GM18505 (cell line): ENCODE results near the gene SNRPA.

ENCODE experiments used
- ATAC-seq: cut with Tn5 transposase; IDR thresholded peaks from one replicate; pipeline ENCODE4 v1.9.1; 2021; ENCODE audit not compliant: unreplicated experiment
- POLR2A ChIP-seq: IDR thresholded peaks from 4 replicates; pipeline ENCODE4 v1.6.1; 2011; ENCODE audit warnings: borderline replicate concordance; ENCODE audit not compliant: insufficient read depth, insufficient read length; ENCODE audit errors: extremely low read depth

The SNRPA gene

GRCh38 chr19:40801426-40802299 lies 50.7 kb downstream of the SNRPA start:
- no peak for TF ChIP-seq POLR2A
- no peak for ATAC-seq

- TF ChIP-seq POLR2A = no peak
- ATAC-seq = no peak
Observed at GRCh38 chr19:40802300-40803169, 51.5 kb downstream of the SNRPA start.

GRCh38 chr19:40803170-40803856 lies 52.3 kb downstream of the SNRPA start:
- no peak for ATAC-seq
- no peak for TF ChIP-seq POLR2A

- no peak for ATAC-seq
- no peak for TF ChIP-seq POLR2A
Observed at GRCh38 chr19:40803857-40804782, 53.1 kb downstream of the SNRPA start.

- no peak for ATAC-seq
- TF ChIP-seq POLR2A = no peak
Observed at GRCh38 chr19:40804783-40805242, 53.8 kb downstream of the SNRPA start.

GRCh38 chr19:40805258-40805868 lies 54.4 kb downstream of the SNRPA start:
- ATAC-seq = no peak
- no peak for TF ChIP-seq POLR2A

GRCh38 chr19:40806423-40807146 lies 55.6 kb downstream of the SNRPA start:
- peak; percentile 7 for TF ChIP-seq POLR2A
- ATAC-seq = no peak

DNA sequence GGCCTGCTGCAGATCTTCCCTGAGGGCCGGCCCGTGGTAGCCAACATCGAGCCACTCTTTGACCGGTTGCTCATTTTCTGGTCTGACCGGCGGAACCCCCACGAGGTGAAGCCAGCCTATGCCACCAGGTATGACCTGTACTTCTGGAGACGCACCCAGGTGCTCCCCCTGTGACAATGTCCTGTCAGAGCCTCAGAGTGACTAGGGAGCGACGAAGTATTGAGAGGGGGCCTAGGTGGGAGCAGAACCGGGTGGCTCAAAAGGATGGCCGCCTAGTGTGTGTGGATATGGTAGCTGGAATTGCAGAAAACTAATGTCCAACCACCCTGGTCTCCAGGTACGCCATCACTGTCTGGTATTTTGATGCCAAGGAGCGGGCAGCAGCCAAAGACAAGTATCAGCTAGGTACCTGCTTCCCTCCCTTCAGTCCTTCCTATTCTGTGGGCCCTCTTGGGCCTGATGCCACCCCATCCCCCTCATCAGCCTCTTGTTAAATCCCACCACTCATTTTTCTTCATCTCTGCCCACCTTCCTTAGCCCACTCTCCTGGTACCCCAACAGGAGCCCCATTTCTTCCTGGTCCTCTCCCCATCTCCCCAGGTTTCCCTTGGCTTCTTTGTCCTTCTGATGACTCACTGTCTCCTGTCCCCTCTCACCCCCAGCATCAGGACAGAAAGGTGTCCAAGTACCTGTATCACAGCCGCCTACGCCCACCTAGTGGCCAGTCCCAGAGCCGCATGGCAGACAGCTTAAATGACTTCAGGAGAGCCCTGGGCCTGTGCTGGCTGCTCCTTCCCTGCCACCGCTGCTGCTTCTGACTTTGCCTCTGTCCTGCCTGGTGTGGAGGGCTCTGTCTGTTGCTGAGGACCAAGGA lies 56.4 kb downstream of the SNRPA start:
- ATAC-seq = no peak
- no peak for TF ChIP-seq POLR2A

GRCh38 chr19:40808021-40808325 lies 57.0 kb downstream of the SNRPA start:
- no peak for TF ChIP-seq POLR2A
- ATAC-seq = no peak

GRCh38 chr19:40808497-40808896 lies 57.5 kb downstream of the SNRPA start:
- no peak for TF ChIP-seq POLR2A
- ATAC-seq = no peak
